HCT116 (cell line): ENCODE data around the gene NFATC2IP. TPM values are rescaled to one million over a fixed set of nuclear protein-coding genes. Genes with fewer than 3 reads are reported as not detected.

Experiments used
- ATAC-seq: fragments of 200-7000 bp; cut with Tn5 transposase; 2 replicates; pipeline ENCODE4 v1.9.1; 2020; ENCODE audit warnings: mild to moderate bottlenecking, moderate library complexity
- BruUV-seq: library from RNA; stranded (reverse); fragments of 400-500 nt; replicated peaks from 2 replicates; lab custom pipeline; 2021; lab: Mats Ljungman, UMichigan
- CTCF ChIA-PET: fragments of 300-600 bp; sonication (Branson Sonifier 250); formaldehyde crosslinking; loops from one replicate; lab custom pipeline; 2021; ENCODE audit warnings: antibody characterized with exemption; lab: Charles Lee
- POLR2A ChIA-PET: fragments of 300-600, 350-600 bp; sonication (Branson Sonifier 250); formaldehyde crosslinking; loops from one replicate; lab custom pipeline; 2021; ENCODE audit warnings: antibody characterized with exemption; lab: Charles Lee
- RAD21 ChIA-PET, 2 experiments: fragments of 300-600 bp; sonication (Branson Sonifier 250); formaldehyde crosslinking; loops; one replicate each; lab custom pipeline; 2023; ENCODE audit warnings: low total read pairs in 2 of 2; ENCODE audit not compliant: uncharacterized antibody in 2 of 2, unreplicated experiment in 2 of 2, low non-redundant PET in 1 of 2; lab: Charles Lee
- DNase-seq: peaks from one replicate; pipeline ENCODE4 v3.0.0-alpha.2; 2010; ENCODE audit warnings: low read depth, low spot score
- H2AFZ ChIP-seq: fragments of 200-600 bp; shearing (Covaris generic), sonication (generic); 2 replicates; pipeline ENCODE4 v1.6.1; 2017; ENCODE audit warnings: low read depth, mixed run types, mixed read lengths, antibody characterized with exemption, low read length; ENCODE audit not compliant: poor library complexity, severe bottlenecking
- H3K27ac ChIP-seq: 2 replicates; pipeline ENCODE4 v1.5.1; 2012; ENCODE audit warnings: low read depth, low read length
- H3K27me3 ChIP-seq: fragments of 200-600 bp; sonication (generic); 2 replicates; pipeline ENCODE4 v1.6.1; 2016; ENCODE audit warnings: mixed run types, low read length, mixed read lengths; ENCODE audit not compliant: insufficient read depth
- H3K36me3 ChIP-seq, 2 experiments: fragments of 200-500 bp in 1 of 2; fragments of 200-600 bp in 1 of 2; sonication (Bioruptor generic) in 1 of 2; sonication (generic) in 1 of 2; 2 replicates each; pipeline versions ENCODE4 v1.5.1 to v1.6.1; 2014 to 2016; ENCODE audit warnings: low read length in 2 of 2, inconsistent platforms in 1 of 2, mixed read lengths in 1 of 2, mixed run types in 1 of 2; ENCODE audit not compliant: insufficient read depth in 2 of 2, control insufficient read depth in 1 of 2
- H3K4me1 ChIP-seq, 2 experiments: fragments of 200-600 bp in 1 of 2; sonication (generic) in 1 of 2; 2 replicates each; pipeline versions ENCODE4 v1.5.1 to v1.6.1; 2012 to 2017; ENCODE audit warnings: low read length in 2 of 2, inconsistent platforms in 1 of 2, mild to moderate bottlenecking in 1 of 2, mixed read lengths in 1 of 2, mixed run types in 1 of 2, moderate library complexity in 1 of 2; ENCODE audit not compliant: insufficient read depth in 2 of 2, control insufficient read depth in 1 of 2
- H3K4me2 ChIP-seq: fragments of 200-600 bp; sonication (generic); 2 replicates; pipeline ENCODE4 v1.6.1; 2017; ENCODE audit warnings: mixed run types, low read length, mixed read lengths
- H3K4me3 ChIP-seq, 2 experiments: fragments of 200-600 bp in 1 of 2; sonication (generic) in 1 of 2; replicated peaks in 1 of 2; 2 replicates each; pipeline ENCODE4 v1.5.1; 2011 to 2016; ENCODE audit warnings: low read length in 2 of 2, control low read depth in 1 of 2, low read depth in 1 of 2, mild to moderate bottlenecking in 1 of 2, mixed read lengths in 1 of 2, mixed run types in 1 of 2
- H3K79me2 ChIP-seq: fragments of 200-600 bp; sonication (generic); 2 replicates; pipeline ENCODE4 v1.6.1; 2017; ENCODE audit warnings: mild to moderate bottlenecking, mixed run types, low read length, moderate library complexity, mixed read lengths; ENCODE audit not compliant: insufficient read depth
- H3K9ac ChIP-seq: fragments of 200-600 bp; sonication (generic); 2 replicates; pipeline ENCODE4 v1.6.1; 2016; ENCODE audit warnings: low read length, mixed read lengths
- H3K9me2 ChIP-seq: fragments of 200-600 bp; sonication (generic), shearing (Covaris generic); 2 replicates; pipeline ENCODE4 v1.6.1; 2017; ENCODE audit warnings: mixed run types, mild to moderate bottlenecking, moderate library complexity; ENCODE audit not compliant: insufficient read depth
- H3K9me3 ChIP-seq, 2 experiments: fragments of 200-500 bp in 1 of 2; fragments of 200-600 bp in 1 of 2; sonication (Bioruptor generic) in 1 of 2; sonication (generic) in 1 of 2; 2 replicates each; pipeline ENCODE4 v1.6.1; 2014 to 2017; ENCODE audit warnings: low read length in 2 of 2, mixed read lengths in 2 of 2, inconsistent platforms in 1 of 2, low read depth in 1 of 2, mild to moderate bottlenecking in 1 of 2, mixed run types in 1 of 2, moderate library complexity in 1 of 2; ENCODE audit not compliant: control insufficient read depth in 1 of 2, insufficient read depth in 1 of 2
- H4K20me1 ChIP-seq: fragments of 200-600 bp; sonication (generic), shearing (Covaris generic); 2 replicates; pipeline ENCODE4 v1.6.1; 2017; ENCODE audit warnings: mixed run types, mild to moderate bottlenecking, moderate library complexity; ENCODE audit not compliant: insufficient read depth
- CBX3 ChIP-seq: IDR thresholded peaks from 2 replicates; pipeline ENCODE4 v1.6.1; 2012; ENCODE audit warnings: low read depth
- CEBPB ChIP-seq: IDR thresholded peaks from 2 replicates; pipeline ENCODE4 v1.6.1; 2012; ENCODE audit warnings: low read depth
- EGR1 ChIP-seq: IDR thresholded peaks from 2 replicates; pipeline ENCODE4 v1.6.1; 2012; ENCODE audit warnings: low read depth
- EZH2phosphoT487 ChIP-seq: fragments of 200-600 bp; IDR thresholded peaks from 2 replicates; pipeline ENCODE4 v1.6.1; 2018; ENCODE audit warnings: antibody characterized with exemption, borderline replicate concordance
- FOSL1 ChIP-seq: IDR thresholded peaks from 2 replicates; pipeline ENCODE4 v1.6.1; 2012; ENCODE audit warnings: low read depth
- JUND ChIP-seq: IDR thresholded peaks from 2 replicates; pipeline ENCODE4 v1.6.1; 2012
- TCF7L2 ChIP-seq: IDR thresholded peaks from 2 replicates; pipeline ENCODE4 v1.7.0; 2011; ENCODE audit warnings: borderline replicate concordance, inconsistent platforms; ENCODE audit not compliant: insufficient read depth, insufficient read length; ENCODE audit errors: extremely low read depth
- intact Hi-C: fragments of 100-400 bp; cut with micrococcal nuclease; formaldehyde crosslinking; loops from 2 replicates; pipeline ENCODE4 v1.10.0; 2022
- total RNA-seq: library from RNA; stranded (reverse); gene quantifications from one replicate; pipeline ENCODE4 v1.2.1, GENCODE V29; 2021; ENCODE audit not compliant: unreplicated experiment
- TF ChIP-seq, protein P1 (sequence below): IDR thresholded peaks from 2 replicates; pipeline ENCODE4 v1.6.1; 2012; ENCODE audit warnings: low read depth
- TF ChIP-seq, protein P2 (sequence below), 3 experiments: fragments of 200-600 bp in 1 of 3; sonication (generic) in 1 of 3; IDR thresholded peaks in 2 of 3; conservative IDR thresholded peaks in 1 of 3; 2 replicates each; pipeline ENCODE4 v1.5.1; 2012 to 2017; ENCODE audit warnings: low read depth in 2 of 3, low read length in 2 of 3, antibody characterized with exemption in 1 of 3, borderline replicate concordance in 1 of 3, control low read depth in 1 of 3, mild to moderate bottlenecking in 1 of 3, mixed read lengths in 1 of 3, mixed run types in 1 of 3, moderate library complexity in 1 of 3; ENCODE audit not compliant: insufficient read depth in 1 of 3

NFATC2IP gene
- total RNA-seq, 1 experiment from 2014 or later, result 41.4 TPM

DNA sequence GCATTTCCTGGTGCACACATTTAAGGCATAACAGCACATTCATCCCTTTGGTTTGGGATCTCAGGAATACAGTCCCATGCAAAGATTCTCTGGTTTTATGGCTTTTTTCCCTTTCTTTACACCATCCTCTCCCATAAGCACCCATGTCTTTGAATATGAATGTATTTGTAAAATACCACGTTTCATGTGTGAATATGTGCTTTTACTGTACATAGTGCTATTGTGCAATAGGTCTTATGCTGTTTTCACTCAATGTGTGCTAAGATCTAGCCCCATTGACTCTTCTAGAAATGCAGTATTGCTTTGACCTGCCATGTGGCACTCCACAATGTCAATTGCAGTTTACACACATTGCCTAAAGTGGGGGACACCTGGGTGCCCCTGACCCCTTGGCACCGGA is 13.8 kb downstream of the NFATC2IP start:
- Histone ChIP-seq H3K27ac (no peak overlapping the region), H3K9ac (no peak overlapping the region), H3K9me2 (no peaks in the 10 kb centered on the region), H3K4me1 (no peaks in the 10 kb centered on the region), H3K36me3 (peaks cover 23 to 40% of the 10 kb centered on the region in 2 experiments; a peak in 3 of 4 replicates), H2AFZ (no peak overlapping the region), H3K4me2 (no peak overlapping the region), H3K4me3 (no peak overlapping the region), H3K79me2 (no peaks in the 10 kb centered on the region), H3K9me3 (no peaks in the 10 kb centered on the region), H3K27me3 (no peaks in the 10 kb centered on the region), H4K20me1 (no peaks in the 10 kb centered on the region)
- no peak for ATAC-seq
- ChIA-PET CTCF (no interaction called here), RAD21 (no interaction called here), POLR2A (no interaction called here)
- TF ChIP-seq CBX3 (no peak), FOSL1 (no peak), CEBPB (no peak), JUND (no peak), TCF7L2 (no peak), EZH2phosphoT487 (no peak), EGR1 (no peak)
- TF ChIP-seq, protein P1, sequence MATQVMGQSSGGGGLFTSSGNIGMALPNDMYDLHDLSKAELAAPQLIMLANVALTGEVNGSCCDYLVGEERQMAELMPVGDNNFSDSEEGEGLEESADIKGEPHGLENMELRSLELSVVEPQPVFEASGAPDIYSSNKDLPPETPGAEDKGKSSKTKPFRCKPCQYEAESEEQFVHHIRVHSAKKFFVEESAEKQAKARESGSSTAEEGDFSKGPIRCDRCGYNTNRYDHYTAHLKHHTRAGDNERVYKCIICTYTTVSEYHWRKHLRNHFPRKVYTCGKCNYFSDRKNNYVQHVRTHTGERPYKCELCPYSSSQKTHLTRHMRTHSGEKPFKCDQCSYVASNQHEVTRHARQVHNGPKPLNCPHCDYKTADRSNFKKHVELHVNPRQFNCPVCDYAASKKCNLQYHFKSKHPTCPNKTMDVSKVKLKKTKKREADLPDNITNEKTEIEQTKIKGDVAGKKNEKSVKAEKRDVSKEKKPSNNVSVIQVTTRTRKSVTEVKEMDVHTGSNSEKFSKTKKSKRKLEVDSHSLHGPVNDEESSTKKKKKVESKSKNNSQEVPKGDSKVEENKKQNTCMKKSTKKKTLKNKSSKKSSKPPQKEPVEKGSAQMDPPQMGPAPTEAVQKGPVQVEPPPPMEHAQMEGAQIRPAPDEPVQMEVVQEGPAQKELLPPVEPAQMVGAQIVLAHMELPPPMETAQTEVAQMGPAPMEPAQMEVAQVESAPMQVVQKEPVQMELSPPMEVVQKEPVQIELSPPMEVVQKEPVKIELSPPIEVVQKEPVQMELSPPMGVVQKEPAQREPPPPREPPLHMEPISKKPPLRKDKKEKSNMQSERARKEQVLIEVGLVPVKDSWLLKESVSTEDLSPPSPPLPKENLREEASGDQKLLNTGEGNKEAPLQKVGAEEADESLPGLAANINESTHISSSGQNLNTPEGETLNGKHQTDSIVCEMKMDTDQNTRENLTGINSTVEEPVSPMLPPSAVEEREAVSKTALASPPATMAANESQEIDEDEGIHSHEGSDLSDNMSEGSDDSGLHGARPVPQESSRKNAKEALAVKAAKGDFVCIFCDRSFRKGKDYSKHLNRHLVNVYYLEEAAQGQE, result no peak
- TF ChIP-seq, protein P2, sequence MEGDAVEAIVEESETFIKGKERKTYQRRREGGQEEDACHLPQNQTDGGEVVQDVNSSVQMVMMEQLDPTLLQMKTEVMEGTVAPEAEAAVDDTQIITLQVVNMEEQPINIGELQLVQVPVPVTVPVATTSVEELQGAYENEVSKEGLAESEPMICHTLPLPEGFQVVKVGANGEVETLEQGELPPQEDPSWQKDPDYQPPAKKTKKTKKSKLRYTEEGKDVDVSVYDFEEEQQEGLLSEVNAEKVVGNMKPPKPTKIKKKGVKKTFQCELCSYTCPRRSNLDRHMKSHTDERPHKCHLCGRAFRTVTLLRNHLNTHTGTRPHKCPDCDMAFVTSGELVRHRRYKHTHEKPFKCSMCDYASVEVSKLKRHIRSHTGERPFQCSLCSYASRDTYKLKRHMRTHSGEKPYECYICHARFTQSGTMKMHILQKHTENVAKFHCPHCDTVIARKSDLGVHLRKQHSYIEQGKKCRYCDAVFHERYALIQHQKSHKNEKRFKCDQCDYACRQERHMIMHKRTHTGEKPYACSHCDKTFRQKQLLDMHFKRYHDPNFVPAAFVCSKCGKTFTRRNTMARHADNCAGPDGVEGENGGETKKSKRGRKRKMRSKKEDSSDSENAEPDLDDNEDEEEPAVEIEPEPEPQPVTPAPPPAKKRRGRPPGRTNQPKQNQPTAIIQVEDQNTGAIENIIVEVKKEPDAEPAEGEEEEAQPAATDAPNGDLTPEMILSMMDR (IDR thresholded peaks at IDR 0.05 in 2 of 3, conservative IDR thresholded peaks at IDR 0.05 in 1 of 3; ENCODE audit: borderline replicate concordance in 1 of 3, insufficient read depth in 1 of 3, low read depth in 2 of 3, low read length in 2 of 3), result no peak
- DNase-seq, result no peak
- BruUV-seq, result no TSS peak
- intact Hi-C loops, result no loop called here
